K562 (cell line): ENCODE results near the gene EGLN3. TPM values are rescaled to one million over a fixed set of nuclear protein-coding genes. Genes with fewer than 3 reads are reported as not detected.

Experiments
- BHLHE40 ChIP-seq: IDR thresholded peaks from 2 replicates; pipeline ENCODE4 v1.6.1; 2011; ENCODE audit warnings: low read length, improper control_type of control experiment
- PTBP1 ChIP-seq: fragments of 200-400 bp; formaldehyde crosslinking; IDR thresholded peaks from 2 replicates; pipeline ENCODE4 v1.6.1; 2017; ENCODE audit warnings: low read depth, low read length
- SMAD3 ChIP-seq: fragments of 450-650 bp; formaldehyde crosslinking; conservative IDR thresholded peaks from 2 replicates; pipeline ENCODE4 v1.4.0; 2020; ENCODE audit warnings: mild to moderate bottlenecking
- ZFP36 ChIP-seq: fragments of 150-350 bp; IDR thresholded peaks from 2 replicates; pipeline ENCODE4 v1.6.1; 2018; ENCODE audit warnings: low read length, low read depth; ENCODE audit not compliant: partially characterized antibody
- ZNF143 ChIP-seq: sonication (generic); formaldehyde crosslinking; IDR thresholded peaks from 2 replicates; pipeline ENCODE4 v1.9.0; 2022; ENCODE audit warnings: mild to moderate bottlenecking, missing genetic modification reagents
- ZNF324 ChIP-seq: fragments of 250-450 bp; sonication (Bioruptor Pico); IDR thresholded peaks from 2 replicates; pipeline ENCODE4 v1.4.0; 2020; ENCODE audit warnings: mild to moderate bottlenecking
- polyA plus RNA-seq, 8 experiments: library from polyadenylated mRNA; depleted of rRNA in 4 of 8; stranded (reverse) in 5 of 8; unstranded in 3 of 8; fragments of >200 nt; fragmentation: Nextera tagmentation in 2 of 8; fragmentation: Illumina TruSeq in 1 of 8; extraction: Ambion mirVana in 2 of 8; extraction: Trizol in 1 of 8; gene quantifications; 2 replicates each; pipeline versions ENCODE4 v1.2.1 to v1.2.3, GENCODE V29; 2011 to 2014; ENCODE audit warnings: inconsistent platforms in 1 of 8, missing spikeins in 1 of 8
- total RNA-seq, 7 experiments: library from RNA; depleted of rRNA in 6 of 7; stranded (reverse); fragments of >200 nt in 6 of 7; fragmentation: Illumina TruSeq in 2 of 7; extraction: Trizol in 2 of 7; gene quantifications; 2 replicates each; pipeline versions ENCODE4 v1.2.1 to v1.2.3, GENCODE V29; 2011 to 2021; ENCODE audit warnings: low replicate concordance in 1 of 7
- TF ChIP-seq, protein P1 (sequence below), 2 experiments: IDR thresholded peaks in 1 of 2; conservative IDR thresholded peaks in 1 of 2; 2 replicates each; pipeline ENCODE4 v1.6.1; 2016; ENCODE audit warnings: low read depth in 2 of 2, mild to moderate bottlenecking in 1 of 2, missing compliant biosample characterization in 1 of 2, missing genetic modification characterization in 1 of 2, moderate library complexity in 1 of 2
- TF ChIP-seq, protein P2 (sequence below), 2 experiments: fragments of 450-650 bp in 1 of 2; sonication (generic) in 1 of 2; formaldehyde crosslinking in 1 of 2; IDR thresholded peaks; 2 replicates each; pipeline versions ENCODE4 v1.7.1 to v1.9.0; 2016 to 2022; ENCODE audit warnings: inconsistent platforms in 1 of 2, mild to moderate bottlenecking in 1 of 2, missing genetic modification reagents in 1 of 2

The EGLN3 gene
- total and polyA plus RNA-seq, 9 of the 15 experiments (the other 6 are each of a cell fraction or from before 2014, with no cell fraction given): 2.5 to 87.6 (median 5.8) TPM

GRCh38 chr14:33938131-33938949 lies 12.5 kb downstream of the EGLN3 start (continued):
- TF ChIP-seq, protein P1, sequence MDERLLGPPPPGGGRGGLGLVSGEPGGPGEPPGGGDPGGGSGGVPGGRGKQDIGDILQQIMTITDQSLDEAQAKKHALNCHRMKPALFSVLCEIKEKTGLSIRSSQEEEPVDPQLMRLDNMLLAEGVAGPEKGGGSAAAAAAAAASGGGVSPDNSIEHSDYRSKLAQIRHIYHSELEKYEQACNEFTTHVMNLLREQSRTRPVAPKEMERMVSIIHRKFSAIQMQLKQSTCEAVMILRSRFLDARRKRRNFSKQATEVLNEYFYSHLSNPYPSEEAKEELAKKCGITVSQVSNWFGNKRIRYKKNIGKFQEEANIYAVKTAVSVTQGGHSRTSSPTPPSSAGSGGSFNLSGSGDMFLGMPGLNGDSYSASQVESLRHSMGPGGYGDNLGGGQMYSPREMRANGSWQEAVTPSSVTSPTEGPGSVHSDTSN (CRISPR knock-in tag; IDR thresholded peaks at IDR 0.05; ENCODE audit: low read depth): peak; percentile 81
- TF ChIP-seq, protein P1 (tag; conservative IDR thresholded peaks at IDR 0.05; ENCODE audit: low read depth): peak; percentile 89
- TF ChIP-seq, protein P2, sequence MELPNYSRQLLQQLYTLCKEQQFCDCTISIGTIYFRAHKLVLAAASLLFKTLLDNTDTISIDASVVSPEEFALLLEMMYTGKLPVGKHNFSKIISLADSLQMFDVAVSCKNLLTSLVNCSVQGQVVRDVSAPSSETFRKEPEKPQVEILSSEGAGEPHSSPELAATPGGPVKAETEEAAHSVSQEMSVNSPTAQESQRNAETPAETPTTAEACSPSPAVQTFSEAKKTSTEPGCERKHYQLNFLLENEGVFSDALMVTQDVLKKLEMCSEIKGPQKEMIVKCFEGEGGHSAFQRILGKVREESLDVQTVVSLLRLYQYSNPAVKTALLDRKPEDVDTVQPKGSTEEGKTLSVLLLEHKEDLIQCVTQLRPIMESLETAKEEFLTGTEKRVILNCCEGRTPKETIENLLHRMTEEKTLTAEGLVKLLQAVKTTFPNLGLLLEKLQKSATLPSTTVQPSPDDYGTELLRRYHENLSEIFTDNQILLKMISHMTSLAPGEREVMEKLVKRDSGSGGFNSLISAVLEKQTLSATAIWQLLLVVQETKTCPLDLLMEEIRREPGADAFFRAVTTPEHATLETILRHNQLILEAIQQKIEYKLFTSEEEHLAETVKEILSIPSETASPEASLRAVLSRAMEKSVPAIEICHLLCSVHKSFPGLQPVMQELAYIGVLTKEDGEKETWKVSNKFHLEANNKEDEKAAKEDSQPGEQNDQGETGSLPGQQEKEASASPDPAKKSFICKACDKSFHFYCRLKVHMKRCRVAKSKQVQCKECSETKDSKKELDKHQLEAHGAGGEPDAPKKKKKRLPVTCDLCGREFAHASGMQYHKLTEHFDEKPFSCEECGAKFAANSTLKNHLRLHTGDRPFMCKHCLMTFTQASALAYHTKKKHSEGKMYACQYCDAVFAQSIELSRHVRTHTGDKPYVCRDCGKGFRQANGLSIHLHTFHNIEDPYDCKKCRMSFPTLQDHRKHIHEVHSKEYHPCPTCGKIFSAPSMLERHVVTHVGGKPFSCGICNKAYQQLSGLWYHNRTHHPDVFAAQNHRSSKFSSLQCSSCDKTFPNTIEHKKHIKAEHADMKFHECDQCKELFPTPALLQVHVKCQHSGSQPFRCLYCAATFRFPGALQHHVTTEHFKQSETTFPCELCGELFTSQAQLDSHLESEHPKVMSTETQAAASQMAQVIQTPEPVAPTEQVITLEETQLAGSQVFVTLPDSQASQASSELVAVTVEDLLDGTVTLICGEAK (IDR thresholded peaks at IDR 0.05): no peak
- TF ChIP-seq, protein P2 (CRISPR knock-in tag; IDR thresholded peaks at IDR 0.05): no peak
- no peak for TF ChIP-seq ZNF143 (CRISPR knock-in tag)
- TF ChIP-seq SMAD3: no peak
- TF ChIP-seq PTBP1: no peak
- TF ChIP-seq ZFP36: no peak
- TF ChIP-seq ZNF324 (CRISPR knock-in tag): no peak
- peak; percentile 68 for TF ChIP-seq BHLHE40
